ENCODE results near the gene HLA-C.

- TF ChIP-seq EZH2 (IDR thresholded peaks at IDR 0.05) = no peak
- no peak for TF ChIP-seq POLR2AphosphoS5 (IDR thresholded peaks at IDR 0.05; ENCODE audit: borderline replicate concordance, low read depth, low read length)
- no peak for TF ChIP-seq FOXP2 (optimal IDR thresholded peaks at IDR 0.05; ENCODE audit: control extremely low read depth, extremely low read length, insufficient read depth)
These were observed 43.4 kb downstream of the HLA-C start for GRCh38 chr6:31228476-31228875.

All from SK-N-MC (cell line).